Astrocyte (in vitro differentiated cells and primary cell): ENCODE results near the gene DMKN. TPM values are rescaled to one million over a fixed set of nuclear protein-coding genes. Genes with fewer than 3 reads are reported as not detected.

Experiments used
- DNase-seq: peaks from one replicate; pipeline ENCODE4 v3.0.0-alpha.2; 2010; ENCODE audit warnings: low read depth
- FAIRE-seq: peaks from 2 replicates; lab custom pipeline; 2011; peaks lifted over from hg19 to GRCh38; lab: Jason Lieb, UNC
- H2AFZ ChIP-seq: 2 replicates; pipeline ENCODE4 v1.6.0; 2012; ENCODE audit warnings: low read depth, low read length, inconsistent platforms
- H3K27ac ChIP-seq: 2 replicates; pipeline ENCODE4 v1.5.1; 2011; ENCODE audit warnings: low read depth, low read length, inconsistent platforms
- H3K27me3 ChIP-seq: 2 replicates; pipeline ENCODE4 v1.6.0; 2011; ENCODE audit warnings: low read length, inconsistent platforms; ENCODE audit not compliant: insufficient read depth
- H3K36me3 ChIP-seq: 2 replicates; pipeline ENCODE4 v1.5.1; 2011; ENCODE audit warnings: low read length, inconsistent platforms; ENCODE audit not compliant: insufficient read depth
- H3K4me1 ChIP-seq: 2 replicates; pipeline ENCODE4 v1.5.1; 2011; ENCODE audit warnings: low read length, inconsistent platforms; ENCODE audit not compliant: insufficient read depth
- H3K4me2 ChIP-seq: 2 replicates; pipeline ENCODE4 v1.6.0; 2012; ENCODE audit warnings: low read length, inconsistent platforms
- H3K4me3 ChIP-seq: 2 replicates; pipeline ENCODE4 v1.5.1; 2011; ENCODE audit warnings: low read depth, mild to moderate bottlenecking, low read length, inconsistent platforms; ENCODE audit not compliant: insufficient read depth
- H3K79me2 ChIP-seq: 2 replicates; pipeline ENCODE4 v1.6.0; 2012; ENCODE audit warnings: mild to moderate bottlenecking, low read length, inconsistent platforms; ENCODE audit not compliant: insufficient read depth
- H3K9ac ChIP-seq: 2 replicates; pipeline ENCODE4 v1.6.0; 2012; ENCODE audit warnings: mild to moderate bottlenecking, low read length, inconsistent platforms
- H3K9me3 ChIP-seq: 2 replicates; pipeline ENCODE4 v1.5.1; 2012; ENCODE audit warnings: low read depth, mild to moderate bottlenecking, low read length, inconsistent platforms; ENCODE audit not compliant: insufficient read depth
- H4K20me1 ChIP-seq: 2 replicates; pipeline ENCODE4 v1.6.0; 2012; ENCODE audit warnings: low read length, inconsistent platforms; ENCODE audit not compliant: insufficient read depth
- H3K27ac Mint-ChIP-seq: one replicate; pipeline ENCODE4 v1.8.0; 2021; ENCODE audit warnings: mild to moderate bottlenecking, mixed read lengths; ENCODE audit not compliant: unreplicated experiment
- H3K27me3 Mint-ChIP-seq: one replicate; pipeline ENCODE4 v1.8.0; 2021; ENCODE audit warnings: low read depth, mixed read lengths; ENCODE audit not compliant: unreplicated experiment
- H3K36me3 Mint-ChIP-seq: one replicate; pipeline ENCODE4 v1.8.0; 2021; ENCODE audit warnings: low read depth, mixed read lengths; ENCODE audit not compliant: unreplicated experiment
- H3K4me1 Mint-ChIP-seq: one replicate; pipeline ENCODE4 v1.8.0; 2021; ENCODE audit warnings: low read depth, mixed read lengths; ENCODE audit not compliant: unreplicated experiment
- H3K4me3 Mint-ChIP-seq: one replicate; pipeline ENCODE4 v1.8.0; 2021; ENCODE audit warnings: mild to moderate bottlenecking, moderate library complexity, mixed read lengths; ENCODE audit not compliant: unreplicated experiment
- H3K9me3 Mint-ChIP-seq: one replicate; pipeline ENCODE4 v1.8.0; 2021; ENCODE audit warnings: mild to moderate bottlenecking, mixed read lengths; ENCODE audit not compliant: unreplicated experiment
- EZH2 ChIP-seq: IDR thresholded peaks from 2 replicates; pipeline ENCODE4 v1.6.1; 2012; ENCODE audit warnings: mild to moderate bottlenecking, low read length, inconsistent platforms; ENCODE audit not compliant: insufficient read depth
- total RNA-seq: library from RNA; stranded (reverse); gene quantifications from 2 replicates; pipeline ENCODE4 v1.2.1, GENCODE V29; 2021
- TF ChIP-seq, protein P1 (sequence below): IDR thresholded peaks from 2 replicates; pipeline ENCODE4 v1.5.1; 2011; ENCODE audit warnings: low read depth, mild to moderate bottlenecking, inconsistent platforms, low read length, moderate library complexity; ENCODE audit not compliant: insufficient read depth

DMKN gene
- total RNA-seq, 1 donor from 2014 or later: 56.9 TPM

DNA sequence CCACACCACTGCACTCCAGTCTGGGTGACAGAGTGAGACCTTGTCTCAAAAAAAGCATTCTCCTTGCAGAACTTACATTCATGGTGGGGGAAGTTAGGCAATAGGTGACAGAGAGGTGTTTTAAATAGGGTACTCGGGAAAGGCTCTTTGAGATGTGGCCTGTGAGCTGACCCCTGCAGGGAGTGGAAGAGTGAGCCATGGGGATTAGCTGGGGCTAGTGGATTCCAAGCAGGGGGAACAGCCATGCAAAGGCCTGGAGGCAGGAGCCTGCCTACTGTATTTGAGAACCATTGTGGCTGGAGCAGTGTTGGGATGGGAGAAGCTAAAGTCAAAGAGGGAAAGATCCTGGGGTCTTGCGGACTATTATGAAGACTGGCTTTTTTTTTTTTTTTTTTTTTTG, 3.9 kb upstream of the DMKN start:
- H3K27ac Mint-ChIP-seq: peak overlapping the region; percentile 47
- TF ChIP-seq EZH2: no peak
- TF ChIP-seq, protein P1, sequence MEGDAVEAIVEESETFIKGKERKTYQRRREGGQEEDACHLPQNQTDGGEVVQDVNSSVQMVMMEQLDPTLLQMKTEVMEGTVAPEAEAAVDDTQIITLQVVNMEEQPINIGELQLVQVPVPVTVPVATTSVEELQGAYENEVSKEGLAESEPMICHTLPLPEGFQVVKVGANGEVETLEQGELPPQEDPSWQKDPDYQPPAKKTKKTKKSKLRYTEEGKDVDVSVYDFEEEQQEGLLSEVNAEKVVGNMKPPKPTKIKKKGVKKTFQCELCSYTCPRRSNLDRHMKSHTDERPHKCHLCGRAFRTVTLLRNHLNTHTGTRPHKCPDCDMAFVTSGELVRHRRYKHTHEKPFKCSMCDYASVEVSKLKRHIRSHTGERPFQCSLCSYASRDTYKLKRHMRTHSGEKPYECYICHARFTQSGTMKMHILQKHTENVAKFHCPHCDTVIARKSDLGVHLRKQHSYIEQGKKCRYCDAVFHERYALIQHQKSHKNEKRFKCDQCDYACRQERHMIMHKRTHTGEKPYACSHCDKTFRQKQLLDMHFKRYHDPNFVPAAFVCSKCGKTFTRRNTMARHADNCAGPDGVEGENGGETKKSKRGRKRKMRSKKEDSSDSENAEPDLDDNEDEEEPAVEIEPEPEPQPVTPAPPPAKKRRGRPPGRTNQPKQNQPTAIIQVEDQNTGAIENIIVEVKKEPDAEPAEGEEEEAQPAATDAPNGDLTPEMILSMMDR: no peak

DNA sequence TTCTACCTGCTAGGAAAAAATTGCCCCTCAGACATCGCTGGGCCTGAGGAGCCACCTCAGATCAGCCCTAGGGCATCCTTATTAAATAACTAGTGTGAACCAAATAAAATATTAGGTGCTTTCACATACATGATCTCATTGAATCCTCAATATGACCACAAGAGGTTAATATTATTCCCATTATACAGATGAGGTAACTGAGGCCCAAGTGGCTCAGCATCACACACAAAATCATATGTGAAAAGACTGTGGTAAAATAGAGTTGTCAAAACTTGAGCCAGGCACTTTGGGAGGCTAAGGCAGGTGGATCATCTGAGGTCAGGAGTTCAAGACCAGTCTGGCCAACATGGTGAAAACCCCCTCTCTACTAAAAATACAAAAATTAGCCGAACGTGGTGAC, 2.9 kb upstream of the DMKN start:
- H4K20me1 ChIP-seq: no peaks in the 10 kb centered on the region
- H3K4me3 ChIP-seq: no peak overlapping the region
- no peak overlapping the region for H3K9ac ChIP-seq
- H3K79me2 ChIP-seq: no peaks in the 10 kb centered on the region
- no peaks in the 10 kb centered on the region for H3K9me3 Mint-ChIP-seq
- H3K4me1 ChIP-seq: peaks cover 10% of the 10 kb centered on the region
- H3K4me1 Mint-ChIP-seq: peaks cover 8% of the 10 kb centered on the region
- H3K9me3 ChIP-seq: no peaks in the 10 kb centered on the region
- H3K4me3 Mint-ChIP-seq: no peak overlapping the region
- no peaks in the 10 kb centered on the region for H3K36me3 ChIP-seq
- no peaks in the 10 kb centered on the region for H3K36me3 Mint-ChIP-seq
- no peak overlapping the region for H2AFZ ChIP-seq
- no peak for TF ChIP-seq EZH2
- TF ChIP-seq, protein P1: no peak
- peaks cover 9% of the 10 kb centered on the region for H3K27me3 ChIP-seq
- H3K27me3 Mint-ChIP-seq: peaks cover 14% of the 10 kb centered on the region
- H3K27ac Mint-ChIP-seq: no peak overlapping the region
- DNase-seq (no peak), FAIRE-seq (no peak)
- no peak overlapping the region for H3K4me2 ChIP-seq
- H3K27ac ChIP-seq: no peak overlapping the region

More for the DNA sequence above, 3.9 kb upstream of the DMKN start:
- Histone ChIP-seq H3K79me2 (no peaks in the 10 kb centered on the region), H3K27me3 (peaks cover 7% of the 10 kb centered on the region), H3K9ac (no peak overlapping the region), H3K9me3 (no peaks in the 10 kb centered on the region), H3K4me2 (no peak overlapping the region), H2AFZ (no peak overlapping the region), H3K36me3 (no peaks in the 10 kb centered on the region), H3K4me1 (peaks cover 10% of the 10 kb centered on the region), H4K20me1 (no peaks in the 10 kb centered on the region), H3K27ac (no peak overlapping the region), H3K4me3 (no peak overlapping the region)
- Mint-ChIP-seq H3K36me3 (no peaks in the 10 kb centered on the region), H3K27me3 (peaks cover 9% of the 10 kb centered on the region), H3K4me3 (no peak overlapping the region), H3K4me1 (peaks cover 8% of the 10 kb centered on the region), H3K9me3 (no peaks in the 10 kb centered on the region)
- DNase-seq: no peak
- no peak for FAIRE-seq

DNA sequence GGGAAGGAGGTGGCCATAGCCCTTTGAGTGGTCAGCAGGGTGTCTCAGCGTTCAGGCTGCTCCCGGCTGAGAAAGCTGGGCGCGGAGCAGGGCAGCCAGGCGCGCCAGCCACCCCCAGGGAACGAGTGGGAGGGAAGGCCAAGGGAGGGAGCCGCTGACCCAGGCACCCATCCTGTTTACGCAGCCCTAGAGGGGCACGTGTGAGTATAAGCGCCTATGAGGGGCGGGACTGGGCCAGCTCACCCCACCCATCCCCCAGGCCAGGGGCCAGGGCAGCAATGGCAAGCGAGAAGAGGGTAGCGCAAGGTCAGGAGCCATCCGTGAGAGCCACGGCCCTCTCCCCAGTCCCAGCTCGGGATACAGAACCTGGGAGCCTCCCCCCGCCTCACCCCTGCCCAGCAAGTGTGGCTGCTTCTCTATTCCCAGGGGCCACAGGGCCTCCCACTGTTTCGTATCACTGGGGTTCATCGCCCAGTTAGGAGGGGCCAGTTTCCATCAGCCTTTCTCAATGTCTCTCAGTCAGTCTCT, 897 bp upstream of the DMKN start:
- Histone ChIP-seq H3K4me1 (peaks cover 10% of the 10 kb centered on the region), H2AFZ (peak overlapping the region; percentile 47), H3K27me3 (peaks cover 26% of the 10 kb centered on the region), H3K27ac (no peak overlapping the region), H4K20me1 (no peaks in the 10 kb centered on the region), H3K9me3 (no peaks in the 10 kb centered on the region), H3K36me3 (no peaks in the 10 kb centered on the region), H3K9ac (no peak overlapping the region), H3K79me2 (no peaks in the 10 kb centered on the region), H3K4me2 (peak overlapping the region; percentile 26), H3K4me3 (no peak overlapping the region)
- Mint-ChIP-seq H3K27ac (no peak overlapping the region), H3K36me3 (no peaks in the 10 kb centered on the region), H3K27me3 (peaks cover 16% of the 10 kb centered on the region), H3K4me3 (no peak overlapping the region), H3K4me1 (peaks cover 11% of the 10 kb centered on the region), H3K9me3 (no peaks in the 10 kb centered on the region)
- DNase-seq (no peak), FAIRE-seq (no peak)
- no peak for TF ChIP-seq EZH2
- TF ChIP-seq, protein P1: no peak
